Measurements from ENCODE around the gene TMEM145.

The TMEM145 gene

GRCh38 chr19:42366673-42367072 is 53.6 kb downstream of the TMEM145 start:
- DNase-seq: no peak

GRCh38 chr19:42367929-42368328 is 54.8 kb downstream of the TMEM145 start:
- no peak for DNase-seq

DNA sequence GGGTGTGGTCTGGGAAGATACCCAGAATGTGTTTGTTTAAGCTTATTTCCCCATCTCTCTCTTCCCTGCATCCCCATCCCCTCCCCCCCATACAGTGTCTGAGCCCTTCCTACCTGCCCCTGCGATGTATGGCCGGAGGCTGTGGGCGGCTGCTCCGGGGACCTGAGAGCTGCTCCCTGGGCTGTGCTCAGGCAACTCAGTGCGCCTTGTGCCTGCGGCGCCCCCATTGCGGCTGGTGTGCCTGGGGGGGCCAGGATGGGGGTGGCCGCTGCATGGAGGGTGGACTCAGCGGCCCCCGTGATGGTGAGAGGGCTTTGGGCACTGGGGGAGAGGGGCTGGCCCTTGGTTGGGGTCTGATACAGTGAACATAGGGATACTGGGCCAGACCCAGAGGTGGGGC is 55.3 kb downstream of the TMEM145 start:
- no peak for DNase-seq

- no peak for DNase-seq
Measured at GRCh38 chr19:42368765-42369164, 55.7 kb downstream of the TMEM145 start.

- DNase-seq: no peak
Measured at GRCh38 chr19:42369433-42370067, 56.4 kb downstream of the TMEM145 start.

GRCh38 chr19:42370068-42370520 is 57.0 kb downstream of the TMEM145 start:
- DNase-seq: no peak

DNA sequence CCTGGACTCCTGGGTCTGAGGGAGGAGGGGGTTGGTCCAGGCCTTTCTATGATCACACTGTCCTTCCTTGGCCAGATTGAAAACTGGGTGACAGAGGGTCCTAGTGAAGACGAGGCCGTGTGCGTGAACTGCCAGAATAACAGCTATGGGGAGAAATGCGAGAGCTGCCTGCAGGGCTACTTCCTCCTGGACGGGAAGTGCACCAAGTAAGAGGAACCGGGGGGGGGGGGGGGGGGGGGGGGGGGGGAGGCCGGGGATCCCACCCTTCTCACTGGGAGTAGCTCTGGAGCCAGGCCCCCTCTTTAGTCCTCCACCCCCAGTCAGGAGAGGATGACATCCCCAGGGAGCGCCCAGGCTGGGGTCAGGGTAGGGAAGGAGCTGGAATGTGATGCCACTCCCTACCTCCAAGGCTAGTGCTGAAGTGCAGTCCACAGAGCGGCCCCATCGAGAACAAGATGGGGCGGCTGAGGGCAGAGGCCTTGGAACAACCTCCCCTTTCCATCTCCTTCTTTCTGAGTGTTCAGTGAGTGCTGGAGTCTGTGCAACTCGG is 57.6 kb downstream of the TMEM145 start:
- DNase-seq: no peak
